Measurements from ENCODE around the gene KIF16B.

GRCh38 chr20:16514140-16514539 is 59.1 kb downstream of the KIF16B start:
- TF ChIP-seq JUNB (IDR thresholded peaks at IDR 0.05) (no peak), IRF4 (IDR thresholded peaks at IDR 0.05; ENCODE audit: low read depth, low read length) (no peak), E2F8 (IDR thresholded peaks at IDR 0.05; ENCODE audit: low read depth, partially characterized antibody) (no peak), SREBF1 (IDR thresholded peaks at IDR 0.05; ENCODE audit: low read length) (no peak), CREM (IDR thresholded peaks at IDR 0.05; ENCODE audit: low read depth) (no peak), REST (IDR thresholded peaks at IDR 0.05; ENCODE audit: low read depth, low read length) (no peak), TCF12 (IDR thresholded peaks at IDR 0.05; ENCODE audit: low read depth, low read length) (no peak), RAD21 (IDR thresholded peaks at IDR 0.05; ENCODE audit: insufficient read depth, low read depth, low read length) (no peak), POLR2A (IDR thresholded peaks at IDR 0.05; ENCODE audit: low read depth, low read length) (no peak), TBL1XR1 (IDR thresholded peaks at IDR 0.05; ENCODE audit: low read depth, low read length) (no peak), USF2 (IDR thresholded peaks at IDR 0.05; ENCODE audit: borderline replicate concordance, low read depth, low read length) (no peak), PML (IDR thresholded peaks at IDR 0.05; ENCODE audit: low read length) (no peak), CBX3 (IDR thresholded peaks at IDR 0.05; ENCODE audit: borderline replicate concordance, low read depth) (no peak)

Data from GM12878 (cell line).